ENCODE data around the gene CD8B2.
A peak's percentile ranks its signal among the peaks of the same experiment; 100 is the strongest.
"Not testable (repeated sequence)": the region's sequence is repeated elsewhere in the genome, so short reads cannot be mapped to it uniquely, and the experiment has no call there.

CD8B2 gene

DNA sequence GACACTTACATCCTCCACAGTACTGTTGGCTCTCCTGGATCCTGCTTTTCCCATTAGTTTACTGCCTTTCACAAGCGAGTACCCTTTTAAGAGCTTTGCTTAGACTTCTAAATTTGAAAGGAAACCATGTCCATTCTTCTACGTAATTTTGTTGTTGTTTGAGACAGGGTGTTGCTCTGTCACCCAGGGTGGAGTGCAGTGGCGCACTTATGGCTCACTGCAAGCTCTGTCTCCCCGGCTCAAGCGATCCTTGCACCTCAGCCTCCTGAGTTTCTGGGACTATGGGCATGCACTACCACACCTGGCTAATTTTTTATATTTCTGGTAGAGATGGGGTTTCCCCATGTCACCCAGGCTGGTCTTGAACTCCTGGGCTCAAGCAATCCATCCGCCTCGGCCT lies 24.8 kb downstream of the CD8B2 start:
- not testable (repeated sequence) for DNase-seq (ENCODE audit: low read depth in 2 of 2)

DNA sequence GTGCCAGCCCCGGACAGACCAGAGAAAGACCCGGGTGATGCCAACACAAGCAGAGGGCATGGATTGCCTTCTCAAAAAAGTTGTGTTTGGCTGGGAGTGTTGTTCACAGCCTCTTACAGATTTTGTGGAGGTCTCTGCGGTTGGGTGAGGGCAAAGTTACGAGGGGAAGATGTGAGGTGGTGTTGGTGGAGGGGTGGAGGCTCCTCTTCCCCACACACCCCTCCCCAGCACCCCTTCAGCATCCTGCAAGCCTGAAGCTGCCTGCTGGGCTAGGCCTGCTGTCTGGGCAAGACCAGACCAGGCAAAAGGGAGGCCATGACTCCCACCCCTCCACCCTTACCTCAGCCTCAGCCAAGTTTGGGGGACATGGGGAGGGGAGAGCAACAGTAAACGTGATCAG lies 26.2 kb downstream of the CD8B2 start:
- DNase-seq (ENCODE audit: low read depth in 2 of 2) = not testable (repeated sequence)

DNA sequence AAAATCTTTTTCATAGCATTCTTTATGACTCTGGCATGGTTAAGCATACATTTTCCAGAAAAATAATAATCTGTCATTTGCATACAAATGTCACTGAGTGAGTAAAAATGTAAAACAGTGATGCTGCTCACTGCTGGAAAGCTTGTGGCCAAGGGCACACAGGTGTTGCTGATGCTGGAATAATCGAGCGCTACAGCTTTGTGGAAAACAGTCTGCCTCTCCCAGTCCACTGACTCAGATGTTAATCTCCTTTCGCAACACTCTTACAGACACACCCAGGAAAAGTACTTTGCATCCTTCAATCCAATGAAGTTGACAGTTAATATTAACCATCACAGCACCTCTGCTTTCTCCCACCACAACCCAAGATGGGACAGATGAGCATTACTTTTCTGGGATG lies 27.7 kb downstream of the CD8B2 start:
- DNase-seq (ENCODE audit: low read depth in 2 of 2) = not testable (repeated sequence)

- no peak for DNase-seq (ENCODE audit: low read depth in 2 of 2)
Observed at GRCh38 chr2:106516436-106516835, 29.3 kb downstream of the CD8B2 start.

- DNase-seq (ENCODE audit: low read depth in 2 of 2) = no peak
Observed at GRCh38 chr2:106516864-106517263, 29.7 kb downstream of the CD8B2 start.

DNA sequence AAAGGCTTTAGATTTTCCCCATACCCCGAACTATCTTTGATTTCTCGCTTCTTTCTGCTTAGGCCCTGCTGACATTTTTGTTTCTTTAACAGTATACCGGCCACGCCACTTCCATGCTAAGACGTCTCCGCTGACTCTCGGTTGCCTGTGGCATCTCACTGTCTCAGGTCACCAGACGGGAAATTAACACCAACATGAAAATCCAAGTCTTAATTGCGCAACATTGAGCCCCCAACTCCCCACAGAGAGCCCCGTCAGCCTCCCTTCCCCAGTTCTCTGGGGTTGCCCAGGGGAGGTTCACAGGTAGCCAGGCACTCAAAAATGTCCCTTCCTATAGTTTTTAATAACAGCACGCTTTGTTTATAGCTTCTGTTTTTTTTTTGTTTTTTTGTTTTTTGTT lies 30.2 kb downstream of the CD8B2 start:
- no peak for DNase-seq (ENCODE audit: low read depth in 2 of 2)

GRCh38 chr2:106519767-106520166 lies 32.6 kb downstream of the CD8B2 start:
- DNase-seq (ENCODE audit: low read depth in 2 of 2) = no peak

- DNase-seq (ENCODE audit: low read depth in 2 of 2) = no peak
Observed at GRCh38 chr2:106521016-106521415, 33.9 kb downstream of the CD8B2 start.

GRCh38 chr2:106523976-106524665 lies 37.0 kb downstream of the CD8B2 start:
- DNase-seq (ENCODE audit: low read depth in 2 of 2) = no peak

GRCh38 chr2:106530866-106531265 lies 43.7 kb downstream of the CD8B2 start:
- no peak for DNase-seq (ENCODE audit: low read depth in 2 of 2)

GRCh38 chr2:106531676-106532214 lies 44.6 kb downstream of the CD8B2 start:
- DNase-seq (ENCODE audit: low read depth in 2 of 2) = no peak

DNA sequence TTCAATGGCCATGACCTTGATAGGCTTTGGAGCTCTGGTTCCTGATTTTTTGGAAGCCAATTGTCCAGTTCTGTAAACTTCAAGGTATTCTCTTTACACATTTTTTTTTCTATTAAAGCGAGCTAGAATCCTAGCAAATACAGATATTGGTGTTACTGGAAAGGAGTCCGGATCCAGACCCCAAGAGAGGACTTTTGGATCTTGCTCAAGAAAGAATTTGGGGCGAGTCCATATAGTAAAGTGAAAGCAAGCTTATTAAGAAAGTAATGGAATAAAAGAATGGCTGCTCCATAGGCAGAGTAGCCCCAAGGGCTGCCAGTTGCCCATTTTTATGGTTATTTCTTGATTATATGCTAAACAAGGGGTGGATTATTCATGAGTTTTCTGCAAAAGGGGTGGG lies 45.1 kb downstream of the CD8B2 start:
- no peak for DNase-seq (ENCODE audit: low read depth in 2 of 2)

- no peak for DNase-seq (ENCODE audit: low read depth in 2 of 2)
Observed at GRCh38 chr2:106534471-106534870, 47.3 kb downstream of the CD8B2 start.

GRCh38 chr2:106536490-106536889 lies 49.3 kb downstream of the CD8B2 start:
- DNase-seq (ENCODE audit: low read depth in 2 of 2) = no peak

GRCh38 chr2:106537047-106537446 lies 49.9 kb downstream of the CD8B2 start:
- DNase-seq (ENCODE audit: low read depth in 2 of 2) = no peak

GRCh38 chr2:106537791-106538191 lies 50.6 kb downstream of the CD8B2 start:
- DNase-seq (ENCODE audit: low read depth in 2 of 2) = no peak

GRCh38 chr2:106540886-106541285 lies 53.7 kb downstream of the CD8B2 start:
- DNase-seq (ENCODE audit: low read depth in 2 of 2) = no peak

DNA sequence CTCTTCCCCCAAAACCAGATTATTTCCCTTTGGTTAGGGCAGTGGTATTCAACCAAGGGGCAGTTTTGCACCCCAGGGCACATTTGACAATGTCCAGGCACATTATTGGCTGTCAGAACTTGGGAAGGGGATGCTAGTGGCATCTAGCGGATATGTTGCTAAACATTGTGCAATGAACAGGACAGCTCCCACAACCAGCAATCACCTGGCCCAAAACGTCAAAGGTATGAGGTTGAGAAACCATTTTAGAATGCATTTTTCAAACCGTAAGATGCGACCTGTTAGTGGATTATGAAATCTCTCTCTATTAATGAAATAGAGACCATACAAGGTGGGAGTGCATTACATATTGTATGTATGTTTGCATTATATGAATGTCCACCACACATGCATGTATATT lies 54.2 kb downstream of the CD8B2 start:
- no peak for DNase-seq (ENCODE audit: low read depth in 2 of 2)

DNA sequence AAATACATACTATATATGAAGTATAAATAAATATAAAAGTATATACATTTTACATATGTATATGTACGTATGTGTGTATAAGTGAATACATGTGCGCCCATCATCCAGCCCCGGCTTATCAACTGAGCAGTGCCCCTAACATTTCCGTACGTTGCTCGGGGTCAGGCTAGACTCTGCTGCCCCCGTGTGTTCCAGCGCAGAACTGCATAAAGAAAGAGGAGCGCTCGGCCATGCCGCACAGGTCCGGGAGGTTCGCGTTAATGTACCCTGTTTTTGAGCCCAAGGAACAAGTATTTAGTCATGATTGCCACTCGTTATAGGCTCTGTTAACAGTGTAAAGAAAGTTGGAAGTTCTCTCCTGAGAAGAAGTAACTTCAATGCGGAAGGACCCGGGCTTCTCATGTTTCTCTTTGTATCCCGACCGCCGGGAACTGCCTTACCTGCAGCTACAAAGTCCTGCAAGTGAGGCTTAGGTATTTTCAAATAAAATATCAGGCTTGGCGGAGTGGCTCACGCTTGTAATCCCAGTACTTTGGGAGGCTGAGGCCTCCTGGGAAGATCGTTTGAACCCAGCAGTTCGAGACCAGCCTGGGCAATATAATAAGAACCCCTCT lies 55.7 kb downstream of the CD8B2 start:
- peak in 1 of 2 experiments; percentile 8 for DNase-seq (ENCODE audit: low read depth in 2 of 2)

- DNase-seq (ENCODE audit: low read depth in 2 of 2) = no peak
Observed at GRCh38 chr2:106545007-106545406, 57.8 kb downstream of the CD8B2 start.

GRCh38 chr2:106546391-106546990 lies 59.3 kb downstream of the CD8B2 start:
- no peak for DNase-seq (ENCODE audit: low read depth in 2 of 2)

DNA sequence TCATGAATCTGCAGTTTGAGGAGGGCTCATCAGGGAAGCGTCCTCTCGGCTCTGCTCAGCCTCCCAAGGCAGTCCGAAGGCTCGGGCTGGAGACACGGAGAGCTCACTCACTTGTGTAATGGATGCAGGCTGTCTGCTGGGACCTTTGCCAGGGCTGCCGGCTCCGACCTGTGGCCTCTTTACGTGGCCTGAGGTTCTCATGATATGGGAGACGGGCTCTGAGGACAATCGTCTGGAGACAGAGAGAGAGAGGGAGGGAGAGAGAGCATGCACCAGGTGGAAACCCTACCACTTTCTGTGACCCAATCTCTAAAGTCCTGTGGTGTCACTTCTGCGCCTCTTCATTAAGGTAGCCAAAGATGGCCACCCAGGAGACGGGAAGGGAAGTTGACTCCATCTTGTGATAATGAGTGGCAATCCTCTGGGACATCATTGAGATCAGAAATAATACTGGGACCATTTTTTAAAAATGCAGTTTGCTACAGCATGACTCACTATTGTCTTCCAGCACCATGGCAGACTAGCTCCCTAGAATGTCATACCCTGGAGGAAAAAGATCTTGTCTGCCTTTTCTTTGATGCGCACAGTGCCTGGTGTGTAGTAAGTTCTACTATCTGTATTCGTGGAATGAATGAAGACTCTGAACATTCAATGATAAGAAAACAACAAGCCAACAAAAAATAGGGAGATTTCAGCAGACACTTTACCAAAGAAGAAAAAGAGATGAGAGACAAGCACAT lies 60.2 kb downstream of the CD8B2 start:
- DNase-seq (ENCODE audit: low read depth in 2 of 2) = no peak
